ENCODE measurements around the gene C1orf232. TPM values are rescaled to one million over a fixed set of nuclear protein-coding genes. Genes with fewer than 3 reads are reported as not detected.

The C1orf232 gene
- total RNA-seq, 1 donor from 2014 or later: not detected

DNA sequence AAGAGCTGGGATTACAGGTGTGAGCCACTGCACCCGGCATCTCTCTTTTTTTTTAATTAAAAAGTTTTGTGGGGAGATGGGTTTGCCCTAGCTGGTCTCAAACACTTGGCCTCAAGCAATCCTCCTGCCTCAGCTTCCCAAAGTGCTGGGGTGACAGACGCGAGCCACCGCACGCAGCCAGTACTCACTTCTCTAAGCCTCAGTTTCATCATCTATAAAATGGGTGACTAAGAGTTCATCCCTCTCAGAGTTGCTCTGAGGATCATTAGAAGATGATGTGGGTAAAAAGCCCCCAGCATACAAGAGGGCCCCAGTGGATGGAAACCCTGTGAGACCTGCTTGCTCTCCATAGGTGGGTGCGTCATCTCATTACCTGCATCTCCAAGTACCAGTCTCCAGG is 19.1 kb upstream of the C1orf232 start:
- POLR2A ChIA-PET: no interaction called here
- no peak for ATAC-seq (ENCODE audit: low read depth)
- Mint-ChIP-seq H3K4me3 (no peak overlapping the region), H3K27me3 (no peaks in the 10 kb centered on the region), H3K36me3 (ENCODE audit: low read depth) (no peaks in the 10 kb centered on the region), H3K27ac (no peak overlapping the region), H3K9me3 (no peaks in the 10 kb centered on the region), H3K4me1 (no peaks in the 10 kb centered on the region)
- DNase-seq: no peak
- intact Hi-C loops (cut with micrococcal nuclease): no loop called here
- CTCF ChIA-PET: no interaction called here
- TF ChIP-seq, protein P1, sequence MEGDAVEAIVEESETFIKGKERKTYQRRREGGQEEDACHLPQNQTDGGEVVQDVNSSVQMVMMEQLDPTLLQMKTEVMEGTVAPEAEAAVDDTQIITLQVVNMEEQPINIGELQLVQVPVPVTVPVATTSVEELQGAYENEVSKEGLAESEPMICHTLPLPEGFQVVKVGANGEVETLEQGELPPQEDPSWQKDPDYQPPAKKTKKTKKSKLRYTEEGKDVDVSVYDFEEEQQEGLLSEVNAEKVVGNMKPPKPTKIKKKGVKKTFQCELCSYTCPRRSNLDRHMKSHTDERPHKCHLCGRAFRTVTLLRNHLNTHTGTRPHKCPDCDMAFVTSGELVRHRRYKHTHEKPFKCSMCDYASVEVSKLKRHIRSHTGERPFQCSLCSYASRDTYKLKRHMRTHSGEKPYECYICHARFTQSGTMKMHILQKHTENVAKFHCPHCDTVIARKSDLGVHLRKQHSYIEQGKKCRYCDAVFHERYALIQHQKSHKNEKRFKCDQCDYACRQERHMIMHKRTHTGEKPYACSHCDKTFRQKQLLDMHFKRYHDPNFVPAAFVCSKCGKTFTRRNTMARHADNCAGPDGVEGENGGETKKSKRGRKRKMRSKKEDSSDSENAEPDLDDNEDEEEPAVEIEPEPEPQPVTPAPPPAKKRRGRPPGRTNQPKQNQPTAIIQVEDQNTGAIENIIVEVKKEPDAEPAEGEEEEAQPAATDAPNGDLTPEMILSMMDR (IDR thresholded peaks at IDR 0.05): no peak

DNA sequence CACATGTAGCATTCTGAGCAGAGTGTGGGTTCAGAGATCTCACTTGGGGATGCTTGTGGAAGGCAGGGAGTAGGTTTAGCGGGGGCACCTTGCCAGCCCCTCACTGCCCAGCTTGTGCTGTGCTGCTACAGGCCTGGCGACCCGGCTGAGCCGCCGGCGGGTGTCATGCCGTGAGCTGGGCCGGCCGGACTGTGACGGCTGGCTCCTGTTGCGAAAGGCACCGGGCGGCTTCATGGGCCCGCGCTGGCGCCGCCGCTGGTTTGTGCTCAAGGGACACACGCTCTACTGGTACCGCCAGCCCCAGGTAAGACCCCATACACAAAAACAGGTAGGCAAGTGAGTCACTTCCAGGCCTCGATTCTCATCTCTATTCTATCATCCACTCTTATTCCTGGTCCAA is 16.1 kb upstream of the C1orf232 start:
- DNase-seq (no peak), ATAC-seq (ENCODE audit: low read depth) (no peak)
- H3K4me1 Mint-ChIP-seq: no peaks in the 10 kb centered on the region
- no peak overlapping the region for H3K4me3 Mint-ChIP-seq
- TF ChIP-seq, protein P1 (IDR thresholded peaks at IDR 0.05): no peak
- H3K27ac Mint-ChIP-seq: no peak overlapping the region
- H3K27me3 Mint-ChIP-seq: no peaks in the 10 kb centered on the region
- intact Hi-C loops (cut with micrococcal nuclease): no loop called here
- no peaks in the 10 kb centered on the region for H3K9me3 Mint-ChIP-seq
- no peaks in the 10 kb centered on the region for H3K36me3 Mint-ChIP-seq (ENCODE audit: low read depth)
- ChIA-PET CTCF (no interaction called here), POLR2A (no interaction called here)

DNA sequence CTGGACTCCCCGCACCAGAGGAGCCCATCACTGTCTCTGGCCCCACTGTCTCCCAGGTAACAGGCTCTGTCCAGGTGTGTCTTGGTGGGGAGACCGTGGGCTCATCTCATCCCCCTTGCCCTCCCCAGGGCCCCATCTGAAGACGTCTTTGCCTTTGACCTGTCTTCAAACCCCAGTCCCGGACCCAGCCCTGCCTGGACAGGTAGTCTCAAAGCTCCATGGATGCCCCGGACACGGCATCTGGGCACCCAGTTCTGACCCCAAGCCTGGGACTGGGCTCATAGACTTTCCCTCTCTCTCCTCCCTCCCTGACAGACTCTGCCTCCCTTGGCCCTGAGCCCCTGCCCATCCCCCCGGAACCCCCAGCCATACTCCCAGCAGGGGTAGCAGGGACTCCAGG is 15.3 kb upstream of the C1orf232 start:
- CTCF ChIA-PET: no interaction called here
- intact Hi-C loops (cut with micrococcal nuclease): no loop called here
- Mint-ChIP-seq H3K4me1 (no peaks in the 10 kb centered on the region), H3K9me3 (no peaks in the 10 kb centered on the region), H3K27me3 (no peaks in the 10 kb centered on the region), H3K4me3 (no peak overlapping the region), H3K36me3 (ENCODE audit: low read depth) (no peaks in the 10 kb centered on the region), H3K27ac (no peak overlapping the region)
- ATAC-seq (ENCODE audit: low read depth) (no peak), DNase-seq (no peak)
- POLR2A ChIA-PET: no interaction called here
- TF ChIP-seq, protein P1 (IDR thresholded peaks at IDR 0.05): no peak

DNA sequence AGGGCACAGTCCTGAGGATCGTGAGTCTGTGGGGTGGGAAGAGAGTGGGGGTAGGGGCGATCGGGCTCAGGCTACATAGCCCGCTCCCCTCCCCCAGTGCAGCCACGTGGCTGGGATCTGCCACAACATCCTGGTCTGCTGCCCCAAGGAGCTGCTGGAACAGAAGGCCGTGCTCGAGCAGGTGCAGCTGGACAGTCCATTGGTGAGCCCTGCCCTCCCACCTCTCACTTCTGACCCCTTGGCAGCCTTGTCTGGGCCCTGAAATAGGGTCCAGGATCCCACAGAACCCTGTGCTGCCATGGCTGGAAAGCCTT is 13.6 kb upstream of the C1orf232 start:
- POLR2A ChIA-PET: no interaction called here
- CTCF ChIA-PET: no interaction called here
- H3K27ac Mint-ChIP-seq: no peak overlapping the region

DNA sequence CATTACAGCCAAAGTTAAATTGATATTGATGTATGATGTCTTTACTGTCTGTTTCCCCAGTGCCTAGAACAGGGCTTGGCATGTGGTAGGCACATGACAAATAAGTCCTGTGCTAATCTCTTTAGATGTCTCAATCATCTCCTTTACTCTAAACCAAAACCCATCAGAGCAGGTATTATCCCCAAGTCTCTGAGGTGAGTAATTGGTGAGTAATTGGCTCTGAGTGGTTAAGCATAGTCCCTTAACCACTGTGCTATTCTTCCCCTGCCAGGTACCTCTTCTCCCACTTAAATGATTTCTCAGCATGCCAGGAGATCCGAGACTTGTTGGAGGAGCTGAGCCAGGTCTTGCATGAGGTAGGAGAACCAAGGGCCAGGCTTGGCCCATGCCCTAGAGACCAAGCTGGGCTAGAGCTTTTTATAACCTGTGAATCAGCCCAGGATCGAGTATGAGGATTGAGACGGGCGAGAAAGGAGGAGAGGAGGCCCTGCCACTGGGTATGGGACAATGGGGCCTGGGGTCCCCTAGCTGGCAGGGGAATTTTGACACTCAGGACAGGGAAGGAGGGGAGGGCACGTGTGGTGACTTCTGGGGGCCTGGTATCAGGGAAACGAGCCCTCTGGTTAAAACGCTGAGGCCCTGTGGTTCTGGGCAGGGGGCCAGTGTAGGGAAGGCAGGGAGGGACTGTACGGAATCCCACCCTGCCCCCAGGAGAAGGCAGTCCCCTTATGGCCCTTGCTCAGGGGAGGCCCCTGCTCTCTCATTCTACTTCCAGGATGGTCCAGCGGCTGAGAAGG is 13.0 kb upstream of the C1orf232 start:
- DNase-seq: no peak
- no peak overlapping the region for H3K27ac Mint-ChIP-seq
- ChIA-PET POLR2A (no interaction called here), CTCF (no interaction called here)
- intact Hi-C loops (cut with micrococcal nuclease): no loop called here
- no peaks in the 10 kb centered on the region for H3K9me3 Mint-ChIP-seq
- no peak for ATAC-seq (ENCODE audit: low read depth)
- H3K27me3 Mint-ChIP-seq: no peaks in the 10 kb centered on the region
- H3K4me1 Mint-ChIP-seq: no peaks in the 10 kb centered on the region
- H3K36me3 Mint-ChIP-seq (ENCODE audit: low read depth): no peaks in the 10 kb centered on the region
- H3K4me3 Mint-ChIP-seq: no peak overlapping the region
- TF ChIP-seq, protein P1 (IDR thresholded peaks at IDR 0.05): no peak

More for the DNA sequence above, 13.6 kb upstream of the C1orf232 start:
- TF ChIP-seq, protein P1 (IDR thresholded peaks at IDR 0.05): no peak
- no peaks in the 10 kb centered on the region for H3K4me1 Mint-ChIP-seq
- no peak for DNase-seq
- no peaks in the 10 kb centered on the region for H3K36me3 Mint-ChIP-seq (ENCODE audit: low read depth)
- ATAC-seq (ENCODE audit: low read depth): no peak
- H3K27me3 Mint-ChIP-seq: no peaks in the 10 kb centered on the region
- intact Hi-C loops (cut with micrococcal nuclease): no loop called here
- no peak overlapping the region for H3K4me3 Mint-ChIP-seq
- no peaks in the 10 kb centered on the region for H3K9me3 Mint-ChIP-seq
